Mucosa of rectum (tissue), 2 donors: Measurements from ENCODE around the gene TMEM184B.

Source experiments
- H3K27ac ChIP-seq, 2 donors: one replicate each; pipeline ENCODE4 v1.7.0; 2013; ENCODE audit warnings: inconsistent platforms in 2 of 2, low read depth in 2 of 2, low read length in 2 of 2
- H3K27me3 ChIP-seq, 2 donors: one replicate each; pipeline ENCODE4 v1.7.0; 2013; ENCODE audit warnings: low read length in 2 of 2; ENCODE audit not compliant: control insufficient read depth in 2 of 2, insufficient read depth in 2 of 2
- H3K36me3 ChIP-seq, 2 donors: one replicate each; pipeline ENCODE4 v1.7.0; 2013; ENCODE audit warnings: low read length in 2 of 2; ENCODE audit not compliant: control insufficient read depth in 2 of 2, insufficient read depth in 2 of 2
- H3K4me1 ChIP-seq, 2 donors: one replicate each; pipeline ENCODE4 v1.7.0; 2013; ENCODE audit warnings: low read length in 2 of 2, mild to moderate bottlenecking in 1 of 2; ENCODE audit not compliant: control insufficient read depth in 2 of 2, insufficient read depth in 2 of 2
- H3K4me3 ChIP-seq, 2 donors: one replicate each; pipeline ENCODE4 v1.7.0; 2013; ENCODE audit warnings: low read length in 2 of 2
- H3K9ac ChIP-seq, 2 donors: one replicate each; pipeline ENCODE4 v1.7.0; 2013; ENCODE audit warnings: low read length in 2 of 2, low read depth in 1 of 2, mild to moderate bottlenecking in 1 of 2
- H3K9me3 ChIP-seq, 2 donors: one replicate each; pipeline ENCODE4 v1.7.0; 2013; ENCODE audit warnings: low read length in 2 of 2; ENCODE audit not compliant: control insufficient read depth in 2 of 2
- donor health status: healthy.
- donor health status: Normal muscosa, but diverticular disease.

The TMEM184B gene

GRCh38 chr22:38314933-38315822 lies 42.4 kb upstream of the TMEM184B start:
- Histone ChIP-seq H3K27ac (peak overlapping the region; percentile 86 to 93), H3K4me3 (peak overlapping the region; percentile 61 to 78), H3K4me1 (peaks cover 58 to 60% of the 10 kb centered on the region in 2 donors), H3K36me3 (peaks cover 7 to 16% of the 10 kb centered on the region in 2 donors), H3K9me3 (no peaks in the 10 kb centered on the region), H3K9ac (peak overlapping the region; percentile 66 to 80), H3K27me3 (no peaks in the 10 kb centered on the region)

- Histone ChIP-seq H3K27me3 (no peaks in the 10 kb centered on the region), H3K4me1 (peaks cover 59 to 62% of the 10 kb centered on the region in 2 donors), H3K36me3 (peaks cover 7 to 16% of the 10 kb centered on the region in 2 donors), H3K4me3 (peak overlapping the region; percentile 61 to 78), H3K9me3 (no peaks in the 10 kb centered on the region), H3K27ac (peak overlapping the region; percentile 86 to 93), H3K9ac (peak overlapping the region; percentile 66 to 80)
Observed at GRCh38 chr22:38314051-38314932, 41.5 kb upstream of the TMEM184B start.

- Histone ChIP-seq H3K27ac (peak overlapping the region; percentile 86 to 93), H3K27me3 (no peaks in the 10 kb centered on the region), H3K36me3 (peaks cover 7 to 21% of the 10 kb centered on the region in 2 donors), H3K4me3 (peak overlapping the region in 1 of 2 donors; percentile 26), H3K9ac (peak overlapping the region; percentile 38 to 80), H3K4me1 (peaks cover 53 to 55% of the 10 kb centered on the region in 2 donors), H3K9me3 (no peaks in the 10 kb centered on the region)
Observed at GRCh38 chr22:38313384-38313955, 40.7 kb upstream of the TMEM184B start.

- Histone ChIP-seq H3K36me3 (peaks cover 7 to 25% of the 10 kb centered on the region in 2 donors), H3K9ac (no peak overlapping the region), H3K9me3 (no peaks in the 10 kb centered on the region), H3K27ac (peak overlapping the region; percentile 86 to 93), H3K4me1 (peaks cover 44 to 47% of the 10 kb centered on the region in 2 donors), H3K4me3 (no peak overlapping the region), H3K27me3 (no peaks in the 10 kb centered on the region)
Observed at GRCh38 chr22:38312261-38312800, 39.5 kb upstream of the TMEM184B start.

GRCh38 chr22:38311323-38311620 lies 38.5 kb upstream of the TMEM184B start:
- Histone ChIP-seq H3K9me3 (no peaks in the 10 kb centered on the region), H3K36me3 (peaks cover 7 to 25% of the 10 kb centered on the region in 2 donors), H3K4me3 (no peak overlapping the region), H3K9ac (no peak overlapping the region), H3K27ac (peak overlapping the region in 1 of 2 donors; percentile 18), H3K27me3 (no peaks in the 10 kb centered on the region), H3K4me1 (peaks cover 42 to 52% of the 10 kb centered on the region in 2 donors)

- H3K4me1 ChIP-seq, result peaks cover 42 to 55% of the 10 kb centered on the region in 2 donors
- H3K9me3 ChIP-seq, result no peaks in the 10 kb centered on the region
- no peak overlapping the region for H3K9ac ChIP-seq
- H3K27me3 ChIP-seq, result no peaks in the 10 kb centered on the region
- peaks cover 7 to 25% of the 10 kb centered on the region in 2 donors for H3K36me3 ChIP-seq
- no peak overlapping the region for H3K4me3 ChIP-seq
- H3K27ac ChIP-seq, result peak overlapping the region; percentile 2 to 40
Observed at GRCh38 chr22:38310518-38311322, 37.9 kb upstream of the TMEM184B start.

- H3K4me1 ChIP-seq, result peaks cover 42 to 54% of the 10 kb centered on the region in 2 donors
- no peak overlapping the region for H3K4me3 ChIP-seq
- no peaks in the 10 kb centered on the region for H3K9me3 ChIP-seq
- H3K9ac ChIP-seq, result no peak overlapping the region
- peak overlapping the region in 1 of 2 donors; percentile 40 for H3K27ac ChIP-seq
- peaks cover 7 to 25% of the 10 kb centered on the region in 2 donors for H3K36me3 ChIP-seq
- no peaks in the 10 kb centered on the region for H3K27me3 ChIP-seq
Observed at GRCh38 chr22:38309614-38310517, 37.1 kb upstream of the TMEM184B start.

- Histone ChIP-seq H3K27ac (peak overlapping the region in 1 of 2 donors; percentile 13), H3K36me3 (peaks cover 11 to 25% of the 10 kb centered on the region in 2 donors), H3K9ac (no peak overlapping the region), H3K4me3 (no peak overlapping the region), H3K27me3 (no peaks in the 10 kb centered on the region), H3K4me1 (peaks cover 37 to 45% of the 10 kb centered on the region in 2 donors), H3K9me3 (no peaks in the 10 kb centered on the region)
Observed at GRCh38 chr22:38308791-38309498, 36.1 kb upstream of the TMEM184B start.
